NCI-H510A treated with DMSO at 0.1 percent for 48 hours (cell line): ENCODE results near the gene FCHSD1.

Experiments
- DNase-seq: peaks from one replicate; lab custom pipeline; 2025; lab: John Stamatoyannopoulos, UW

FCHSD1 gene

DNA sequence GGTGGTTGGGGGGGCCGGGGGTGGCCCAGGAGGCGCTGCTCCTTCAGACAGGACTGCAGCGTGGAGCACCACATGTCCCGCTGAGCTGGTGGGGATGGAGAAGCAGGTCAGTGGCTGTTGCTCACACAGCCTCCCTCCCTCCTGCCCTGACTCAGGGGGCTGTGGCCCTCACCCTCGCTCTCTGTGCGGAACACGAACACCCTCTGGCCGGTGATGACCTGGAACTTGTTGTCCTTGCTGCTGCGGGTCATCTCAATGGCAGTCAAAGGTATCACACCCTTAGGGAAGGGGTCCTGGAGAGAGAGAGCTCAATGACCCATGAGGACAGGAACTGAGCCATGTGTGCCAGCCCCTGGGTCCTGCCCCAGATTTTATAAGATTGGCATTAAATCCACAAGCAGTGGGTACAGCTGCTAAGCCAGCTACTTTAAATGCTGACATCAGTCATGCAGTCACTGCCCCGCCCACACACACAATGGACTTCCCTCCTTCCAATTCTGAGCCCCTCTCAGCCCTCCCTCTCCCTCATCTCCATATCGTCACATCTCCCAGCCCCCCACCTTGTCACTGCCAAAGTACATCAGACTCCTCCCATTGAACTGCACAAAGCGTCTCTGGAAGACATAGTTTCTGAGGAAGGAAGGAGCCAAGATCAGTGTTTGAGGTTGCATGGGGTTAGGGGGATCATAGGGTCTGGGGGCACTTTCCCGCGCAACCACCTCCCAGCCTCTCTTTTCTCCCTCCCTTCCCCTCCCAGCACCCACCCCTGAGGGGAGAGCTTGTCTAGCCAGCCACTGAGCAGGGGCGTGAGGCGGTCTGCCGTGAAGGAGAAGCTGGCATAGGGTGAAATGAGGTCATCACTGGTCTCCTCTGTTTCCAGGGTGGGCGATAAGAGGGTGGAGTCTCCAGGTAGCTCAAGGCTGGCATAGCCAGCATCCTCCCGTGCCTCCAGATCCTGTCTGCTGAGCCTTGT lies 21.9 kb upstream of the FCHSD1 start:
- DNase-seq = no peak

GRCh38 chr5:141672071-141672840 lies 21.0 kb upstream of the FCHSD1 start:
- DNase-seq = no peak

- no peak for DNase-seq
Observed at GRCh38 chr5:141669520-141669919, 18.3 kb upstream of the FCHSD1 start.

DNA sequence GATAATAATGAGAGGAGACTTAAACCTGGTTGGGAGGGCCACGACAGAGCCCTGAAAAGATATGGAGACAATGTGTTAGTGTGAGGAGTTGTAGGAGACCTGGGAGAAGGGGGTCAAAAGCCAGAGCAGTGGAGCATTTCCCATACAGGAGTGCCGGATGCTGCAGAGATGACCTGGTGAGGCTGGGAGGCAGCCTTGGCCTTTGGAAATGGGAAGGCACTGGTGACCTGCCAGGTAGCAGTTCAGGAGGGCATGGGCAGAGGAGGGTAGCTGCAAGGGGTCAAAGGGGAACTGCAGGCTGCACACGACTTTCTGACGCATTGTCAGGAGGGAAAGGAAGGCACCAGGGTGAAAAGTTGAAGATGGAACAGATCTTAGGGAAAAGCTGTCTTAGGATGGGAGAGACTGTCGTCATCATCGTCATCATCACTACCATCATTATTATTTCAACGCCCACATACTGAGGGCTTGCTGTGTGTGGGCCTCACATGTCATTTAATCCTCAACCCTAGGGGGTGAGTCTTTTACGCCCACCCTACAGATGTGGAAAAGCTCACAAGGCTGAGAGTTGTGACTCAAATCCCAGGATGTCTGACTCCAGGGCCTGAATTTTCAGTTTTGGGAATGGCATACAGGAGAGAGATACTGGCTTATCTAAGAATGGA lies 17.5 kb upstream of the FCHSD1 start:
- no peak for DNase-seq

DNA sequence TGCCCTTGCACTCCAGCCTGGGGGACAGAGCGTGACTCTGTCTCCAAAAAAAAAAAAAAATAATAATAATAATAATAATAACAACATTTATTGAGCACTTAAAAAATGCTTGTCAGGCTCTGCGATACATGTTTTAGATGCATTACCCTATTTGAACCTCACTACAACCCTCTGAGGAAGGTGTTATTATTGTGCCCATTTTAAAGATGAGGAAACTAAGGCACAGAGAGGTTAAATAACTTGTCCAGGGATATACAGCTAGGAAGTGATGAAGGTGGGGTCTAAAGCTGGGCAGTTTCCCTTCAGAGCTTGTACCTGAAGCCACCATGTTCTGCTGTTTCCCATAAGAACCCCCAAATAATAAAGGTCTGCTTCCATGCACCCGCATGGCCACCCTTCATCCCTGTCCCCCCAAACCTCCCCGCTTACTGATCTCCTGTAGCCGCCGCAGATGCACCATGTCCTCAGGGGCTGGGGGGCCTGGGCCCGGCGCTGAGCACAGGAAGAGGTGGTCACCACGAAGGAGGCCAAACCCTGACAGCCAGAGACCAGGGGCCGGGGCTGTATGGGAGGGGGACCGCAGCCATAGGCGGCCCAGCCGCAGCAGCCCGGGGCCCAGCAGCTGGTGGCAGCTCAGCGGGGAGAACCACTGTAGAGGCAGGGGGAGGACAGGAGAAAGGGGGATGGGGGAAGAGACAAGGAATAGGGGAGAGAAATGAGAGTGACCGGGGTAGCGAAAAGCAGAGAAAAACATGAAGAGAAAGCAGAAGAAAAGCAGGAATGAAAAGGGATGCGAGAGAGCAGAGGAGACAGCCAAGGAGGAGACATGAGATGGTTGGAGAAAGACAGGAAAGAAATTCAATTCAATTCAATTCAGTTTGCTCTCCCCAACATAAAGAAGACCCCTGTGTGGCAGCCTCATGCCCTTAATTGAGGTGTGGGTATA lies 15.1 kb upstream of the FCHSD1 start:
- no peak for DNase-seq

DNA sequence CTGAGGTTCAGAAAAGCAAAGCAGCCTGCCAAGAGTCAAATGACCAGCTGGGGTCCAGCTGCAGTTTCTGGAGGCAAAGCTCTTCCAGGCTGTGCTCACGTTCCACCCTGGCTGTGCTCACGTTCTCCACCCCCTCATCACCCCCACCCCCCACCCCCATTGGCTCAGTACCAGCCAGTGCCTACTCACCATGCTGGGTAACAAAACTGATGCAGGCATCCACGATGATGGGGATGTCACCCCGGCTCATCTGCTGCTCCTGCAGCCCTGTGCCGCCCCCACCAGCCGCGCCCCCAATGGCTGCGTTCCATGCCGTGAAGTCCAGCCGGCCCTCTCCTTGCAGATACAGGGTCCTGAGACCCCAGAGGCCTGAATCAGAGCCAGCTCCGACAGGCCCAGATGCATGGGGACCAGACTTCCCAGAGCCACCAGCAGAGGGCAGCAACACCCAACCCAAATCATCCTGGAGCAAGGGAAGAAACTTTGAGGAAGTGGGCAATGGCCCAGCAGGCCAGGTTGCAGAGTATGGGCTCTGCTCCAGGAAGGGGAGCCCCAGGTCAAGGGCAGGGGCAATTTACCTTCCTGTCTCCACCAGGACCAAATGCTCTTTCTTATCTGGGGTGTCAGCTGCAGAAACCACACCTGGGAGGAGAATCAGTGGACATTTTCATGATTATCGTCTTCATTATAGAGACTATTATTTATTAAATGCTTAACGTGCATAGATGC lies 13.7 kb upstream of the FCHSD1 start:
- peak; percentile 14 for DNase-seq

- DNase-seq = no peak
Observed at GRCh38 chr5:141663506-141663905, 12.3 kb upstream of the FCHSD1 start.

GRCh38 chr5:141662028-141662427 lies 10.8 kb upstream of the FCHSD1 start:
- no peak for DNase-seq

- DNase-seq = no peak
Observed at GRCh38 chr5:141657937-141658545, 6.8 kb upstream of the FCHSD1 start.

DNA sequence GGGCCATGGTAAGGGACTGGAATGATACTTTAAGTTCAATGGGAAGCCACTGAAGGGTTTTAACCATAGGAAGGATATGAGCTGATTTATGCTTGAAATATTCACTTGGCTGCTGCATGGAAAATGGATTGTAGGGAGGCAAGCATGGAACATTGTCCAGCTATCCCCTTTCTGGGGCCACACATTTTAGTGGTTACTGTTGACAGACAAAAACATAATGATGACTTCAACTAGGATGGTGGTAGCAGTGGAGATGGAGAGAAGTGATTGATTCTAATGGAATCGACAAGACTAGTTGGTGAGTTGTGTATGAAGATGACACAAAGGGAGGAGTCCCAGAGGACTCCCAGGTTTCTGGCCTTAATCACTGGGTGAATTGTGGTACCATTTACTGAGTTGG lies 6.2 kb upstream of the FCHSD1 start:
- DNase-seq = no peak

DNA sequence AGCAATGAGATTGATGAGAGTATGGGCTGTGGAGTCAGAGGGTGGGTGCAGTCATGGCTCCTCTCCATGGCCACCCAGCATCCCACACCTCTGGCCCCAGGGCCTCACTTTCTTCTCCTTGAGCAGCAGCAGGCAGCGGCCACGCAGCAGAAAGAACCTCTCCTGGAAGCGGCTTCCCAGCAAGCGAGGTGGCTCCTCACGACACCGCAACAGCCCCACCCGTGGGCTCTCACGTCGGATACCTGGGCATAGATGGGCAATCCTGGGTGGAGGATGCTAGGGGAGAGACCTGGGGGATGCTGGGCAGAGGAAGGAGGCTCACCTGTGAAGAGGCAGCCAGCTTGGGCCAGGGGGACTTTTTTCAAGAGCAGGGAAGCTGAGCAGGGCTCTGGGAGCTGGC lies 5.2 kb upstream of the FCHSD1 start:
- DNase-seq = no peak

- DNase-seq = no peak
Observed at GRCh38 chr5:141655020-141655419, 3.8 kb upstream of the FCHSD1 start.

- no peak for DNase-seq
Observed at GRCh38 chr5:141654298-141654697, 3.1 kb upstream of the FCHSD1 start.

GRCh38 chr5:141651728-141652105 lies 499 bp upstream of the FCHSD1 start:
- DNase-seq = no peak

- no peak for DNase-seq
Observed at GRCh38 chr5:141649972-141650371, 1.2 kb downstream of the FCHSD1 start.

DNA sequence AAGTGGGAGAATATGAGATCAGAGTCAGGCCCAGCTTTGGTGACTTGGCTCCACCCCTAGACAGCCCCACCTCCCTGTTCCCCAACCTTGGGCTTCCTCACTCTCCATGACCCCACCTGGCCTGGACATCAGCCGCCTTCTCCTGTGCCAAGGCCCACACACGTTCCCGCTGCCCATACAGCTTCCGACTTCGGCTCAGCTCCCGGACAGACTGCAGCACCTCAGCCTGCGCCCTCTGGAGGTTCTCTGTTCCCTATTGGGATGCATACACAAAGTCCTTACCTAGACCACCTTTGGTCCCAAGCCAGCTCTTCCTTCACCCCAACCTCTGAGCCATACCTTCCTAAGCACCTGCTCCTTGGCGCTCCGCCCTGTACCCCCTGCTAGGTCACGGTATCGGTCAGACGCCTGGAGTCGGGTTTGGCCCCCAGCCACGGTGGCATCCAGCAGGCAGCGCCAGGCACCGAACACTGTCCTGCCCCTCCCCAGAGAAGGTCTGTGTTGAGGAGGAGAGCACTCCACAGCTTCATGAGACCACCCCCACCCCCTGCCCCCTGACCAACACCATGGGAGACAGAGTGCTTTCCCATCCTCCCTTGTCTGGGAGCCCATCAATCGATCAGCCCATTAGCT lies 2.0 kb downstream of the FCHSD1 start:
- DNase-seq = no peak

- no peak for DNase-seq
Observed at GRCh38 chr5:141647851-141648250, 3.4 kb downstream of the FCHSD1 start.

DNA sequence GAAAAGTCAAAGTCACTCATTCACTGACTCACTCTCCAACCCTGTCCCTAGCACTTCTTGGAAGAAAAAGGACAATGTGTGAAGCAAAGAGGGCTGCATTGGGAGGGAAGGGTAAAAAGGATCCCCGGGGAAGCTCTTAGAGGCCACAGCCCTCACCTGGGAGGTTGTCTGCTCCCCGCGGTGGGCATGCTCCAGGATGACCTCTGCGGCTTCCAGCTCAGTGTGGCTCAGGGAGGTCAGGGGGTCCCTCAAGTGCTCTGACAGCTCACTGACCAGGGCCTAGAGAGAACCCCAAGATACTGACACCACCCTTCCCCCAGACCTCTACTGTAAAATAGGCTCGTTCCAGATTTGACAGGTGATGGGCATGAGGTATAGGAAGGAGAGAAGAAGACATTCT lies 4.0 kb downstream of the FCHSD1 start:
- no peak for DNase-seq

- no peak for DNase-seq
Observed at GRCh38 chr5:141646026-141646425, 5.2 kb downstream of the FCHSD1 start.
